Measurements from ENCODE around the gene CD59. TPM values are rescaled to one million over a fixed set of nuclear protein-coding genes. Genes with fewer than 3 reads are reported as not detected.

Gene CD59
- total RNA-seq, 4 donors from 2014 or later, result 327 to 685 (median 490) TPM

DNA sequence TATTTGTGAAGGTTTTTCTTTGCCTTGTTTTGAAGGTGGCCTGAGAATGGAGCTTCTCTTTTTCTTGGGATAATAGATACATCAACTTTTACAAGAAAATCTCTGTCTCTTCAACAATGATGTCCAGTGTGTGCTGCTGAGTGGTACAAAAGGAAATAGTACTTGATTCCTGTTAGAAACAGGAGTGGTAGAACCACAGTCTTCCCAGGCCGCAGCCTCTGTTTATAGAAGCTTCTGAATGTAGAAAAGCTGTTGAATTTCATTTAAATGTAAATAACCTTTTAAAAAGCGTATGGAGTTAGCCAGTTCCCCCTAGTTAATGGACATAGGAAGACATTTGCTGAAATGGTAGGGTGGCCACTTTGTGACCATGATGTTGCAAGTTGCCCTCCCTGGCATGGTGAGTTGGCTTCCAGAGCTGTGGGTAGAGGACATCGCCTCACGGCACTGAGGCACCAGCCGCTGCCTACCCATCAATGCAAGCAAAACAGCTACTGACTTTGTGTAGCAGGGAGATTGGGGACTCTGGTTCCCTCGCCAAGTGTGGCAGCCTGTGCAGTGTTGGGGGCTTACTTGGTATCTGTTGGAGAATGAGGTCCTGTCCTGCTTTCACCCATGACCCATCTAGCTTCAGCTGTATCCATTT lies 67.1 kb downstream of the CD59 start:
- TF ChIP-seq, protein P1, sequence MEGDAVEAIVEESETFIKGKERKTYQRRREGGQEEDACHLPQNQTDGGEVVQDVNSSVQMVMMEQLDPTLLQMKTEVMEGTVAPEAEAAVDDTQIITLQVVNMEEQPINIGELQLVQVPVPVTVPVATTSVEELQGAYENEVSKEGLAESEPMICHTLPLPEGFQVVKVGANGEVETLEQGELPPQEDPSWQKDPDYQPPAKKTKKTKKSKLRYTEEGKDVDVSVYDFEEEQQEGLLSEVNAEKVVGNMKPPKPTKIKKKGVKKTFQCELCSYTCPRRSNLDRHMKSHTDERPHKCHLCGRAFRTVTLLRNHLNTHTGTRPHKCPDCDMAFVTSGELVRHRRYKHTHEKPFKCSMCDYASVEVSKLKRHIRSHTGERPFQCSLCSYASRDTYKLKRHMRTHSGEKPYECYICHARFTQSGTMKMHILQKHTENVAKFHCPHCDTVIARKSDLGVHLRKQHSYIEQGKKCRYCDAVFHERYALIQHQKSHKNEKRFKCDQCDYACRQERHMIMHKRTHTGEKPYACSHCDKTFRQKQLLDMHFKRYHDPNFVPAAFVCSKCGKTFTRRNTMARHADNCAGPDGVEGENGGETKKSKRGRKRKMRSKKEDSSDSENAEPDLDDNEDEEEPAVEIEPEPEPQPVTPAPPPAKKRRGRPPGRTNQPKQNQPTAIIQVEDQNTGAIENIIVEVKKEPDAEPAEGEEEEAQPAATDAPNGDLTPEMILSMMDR (IDR thresholded peaks at IDR 0.05), result no peak
- DNase-seq (ENCODE audit: low spot score), result no peak
- ATAC-seq (ENCODE audit: low FRiP score), result no peak

DNA sequence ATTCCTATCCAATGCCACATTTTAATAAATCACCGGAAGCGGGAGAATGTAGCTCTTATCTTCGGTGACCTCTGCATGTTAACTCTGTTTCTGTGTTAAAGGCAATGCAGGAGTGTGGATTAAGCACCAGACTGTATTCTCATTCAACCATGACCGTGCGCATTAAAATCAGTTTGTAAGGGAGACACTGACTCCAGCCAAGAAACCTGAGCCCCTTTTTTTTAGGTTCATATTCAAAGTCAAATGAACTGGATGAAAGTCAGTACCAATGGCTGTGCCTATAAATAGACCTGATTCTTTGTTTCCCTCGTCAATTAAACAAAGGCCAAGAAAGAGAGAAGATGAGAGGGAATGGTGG lies 67.8 kb downstream of the CD59 start:
- no peak for ATAC-seq (ENCODE audit: low FRiP score)
- TF ChIP-seq, protein P1 (IDR thresholded peaks at IDR 0.05), result no peak
- no peak for DNase-seq (ENCODE audit: low spot score)

DNA sequence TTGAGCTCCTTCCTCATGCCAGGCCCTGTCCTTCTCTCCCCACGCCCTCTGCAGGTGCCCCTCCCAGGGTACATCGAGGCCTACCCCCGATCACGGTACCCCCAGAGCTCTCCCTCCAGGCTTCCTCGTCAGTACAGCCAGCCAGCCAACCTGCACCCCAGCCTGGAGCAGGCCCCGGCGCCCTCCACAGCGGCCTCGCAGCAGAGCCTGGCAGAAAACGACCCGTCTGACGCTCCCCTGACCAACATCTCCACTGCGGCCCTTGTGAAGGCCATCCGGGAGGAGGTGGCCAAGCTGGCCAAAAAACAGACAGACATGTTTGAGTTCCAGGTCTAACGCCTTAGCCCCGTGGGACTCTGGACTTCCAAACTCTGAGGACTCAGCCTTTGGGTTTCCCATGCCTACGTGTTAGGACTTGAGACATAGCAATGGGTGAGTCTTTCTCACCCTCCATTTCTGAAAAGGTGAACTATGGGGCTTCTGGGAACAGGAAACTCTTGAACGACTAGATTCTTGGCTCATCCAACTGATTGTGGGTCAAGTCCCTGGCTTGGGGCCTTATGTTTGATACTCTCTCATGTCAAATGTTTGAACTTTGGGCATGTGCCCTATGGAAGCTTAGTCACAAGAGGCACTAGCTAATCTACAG lies 68.3 kb downstream of the CD59 start:
- no peak for ATAC-seq (ENCODE audit: low FRiP score)
- DNase-seq (ENCODE audit: low spot score), result no peak
- TF ChIP-seq, protein P1 (IDR thresholded peaks at IDR 0.05), result no peak

DNA sequence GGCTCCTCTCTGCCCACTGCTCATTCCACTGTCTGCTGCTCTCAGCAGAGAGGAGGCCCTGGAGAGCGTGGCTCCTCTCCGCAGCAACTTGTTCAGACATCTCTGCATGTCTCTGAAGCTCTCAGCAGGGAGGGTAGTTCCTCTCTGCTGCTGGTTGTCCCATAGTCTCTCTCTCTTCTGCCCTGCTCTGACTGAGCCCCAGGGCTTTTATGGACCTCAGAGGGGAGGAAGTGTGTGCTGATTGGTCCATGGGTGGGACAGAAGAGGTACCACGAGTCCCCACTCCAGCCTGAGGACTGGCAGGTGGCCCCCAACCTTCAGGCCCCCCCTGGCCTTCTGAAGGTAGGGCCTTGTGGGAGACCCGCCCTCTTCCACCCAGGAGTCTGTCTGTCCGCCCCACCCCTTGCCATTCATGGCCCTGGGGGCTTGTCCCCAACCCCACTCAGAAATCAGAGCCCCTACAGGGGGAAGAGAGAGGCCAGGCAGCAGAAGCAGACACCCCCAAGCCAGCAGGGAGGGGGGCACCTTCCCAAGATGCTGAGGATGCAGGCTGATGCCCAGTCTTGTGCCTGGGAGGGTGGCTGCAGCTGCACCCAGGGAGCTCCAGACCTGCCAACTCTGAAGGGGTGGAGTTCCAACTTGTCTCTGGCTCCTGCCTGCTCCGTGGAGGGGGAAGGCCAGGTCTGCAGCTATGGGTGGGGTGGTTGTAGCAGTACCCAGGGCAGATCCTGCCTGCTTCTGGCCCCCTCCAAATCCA lies 70.7 kb downstream of the CD59 start:
- DNase-seq (ENCODE audit: low spot score) (no peak), ATAC-seq (ENCODE audit: low FRiP score) (no peak)
- TF ChIP-seq, protein P1 (IDR thresholded peaks at IDR 0.05), result no peak

DNA sequence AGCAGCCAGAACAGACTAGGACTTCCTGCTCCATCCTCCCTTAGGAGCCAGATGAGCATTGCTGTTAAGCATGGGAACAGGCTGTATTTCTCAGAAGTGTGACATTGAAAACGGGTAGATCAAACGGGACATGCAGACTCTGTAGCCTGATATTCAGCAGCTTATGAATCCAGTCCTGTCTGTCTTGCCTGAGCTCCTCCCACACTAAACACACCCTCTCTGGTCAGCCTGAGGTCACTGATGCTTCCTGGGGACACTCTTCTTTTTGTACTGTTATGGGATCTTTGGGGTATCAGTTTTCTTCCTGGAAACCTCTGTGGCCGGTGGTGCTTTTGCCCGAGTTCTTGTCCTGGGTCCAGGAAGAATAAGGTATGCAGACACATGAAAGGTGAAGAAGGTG lies 71.4 kb downstream of the CD59 start:
- ATAC-seq (ENCODE audit: low FRiP score), result no peak
- TF ChIP-seq, protein P1 (IDR thresholded peaks at IDR 0.05), result no peak
- no peak for DNase-seq (ENCODE audit: low spot score)

DNA sequence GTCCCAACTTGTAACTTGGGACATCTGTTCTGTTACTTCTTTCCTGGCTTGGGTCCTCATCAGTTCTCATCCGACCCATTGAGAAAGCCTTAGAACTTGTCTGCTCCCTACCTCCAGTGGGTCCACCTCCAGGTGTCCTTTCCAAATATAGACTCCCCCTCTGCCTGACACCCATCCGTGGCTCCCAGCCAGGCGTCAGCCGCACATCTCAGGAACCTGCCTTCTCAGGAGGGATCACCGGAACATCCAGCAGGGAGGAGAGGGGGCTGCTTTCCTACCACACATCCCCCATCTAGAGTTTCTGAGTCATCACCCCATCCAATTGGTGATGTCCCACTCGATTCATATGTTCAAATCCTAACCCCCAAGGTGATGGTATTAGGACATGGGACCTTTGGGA lies 72.1 kb downstream of the CD59 start:
- ATAC-seq (ENCODE audit: low FRiP score) (no peak), DNase-seq (ENCODE audit: low spot score) (no peak)
- TF ChIP-seq, protein P1 (IDR thresholded peaks at IDR 0.05), result no peak

All from omental fat pad (tissue), 4 donors.